ENCODE results near the gene LIPA.

Gene LIPA

DNA sequence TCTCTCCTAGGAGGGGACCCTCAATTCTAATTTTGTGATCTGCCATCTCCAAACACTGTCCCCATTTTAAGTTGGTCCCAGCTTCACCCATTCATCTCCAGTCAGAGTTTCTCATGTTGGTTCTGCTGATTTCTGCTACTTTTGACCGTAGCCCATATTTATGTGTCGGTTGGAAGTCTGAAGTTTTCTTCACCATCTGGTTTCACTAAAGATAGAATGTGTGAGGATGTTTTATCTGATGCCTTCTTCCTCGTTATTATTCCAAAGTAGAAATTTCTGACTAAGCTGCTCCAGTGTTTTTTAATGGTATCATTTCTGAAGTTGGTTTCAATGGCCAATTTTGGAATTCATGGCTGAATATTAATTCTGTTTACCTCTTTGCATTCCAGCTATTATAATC, 28.9 kb upstream of the LIPA start:
- H3K79me2 ChIP-seq (ENCODE audit: insufficient read depth, low read length): no peaks in the 10 kb centered on the region
- no peak overlapping the region for H3K4me3 ChIP-seq (ENCODE audit: low read length, poor library complexity, severe bottlenecking)
- no peaks in the 10 kb centered on the region for H3K27me3 ChIP-seq (ENCODE audit: insufficient read depth, low read length, poor library complexity, severe bottlenecking)
- no peaks in the 10 kb centered on the region for H3K9me3 ChIP-seq (ENCODE audit: insufficient read depth, low read depth, low read length)
- H3K4me1 ChIP-seq (ENCODE audit: insufficient read depth, low read length, poor library complexity, severe bottlenecking): no peaks in the 10 kb centered on the region
- no peak overlapping the region for H2AFZ ChIP-seq (ENCODE audit: low read length)
- H3K9ac ChIP-seq (ENCODE audit: low read depth, low read length, poor library complexity, severe bottlenecking): no peak overlapping the region
- TF ChIP-seq, protein P1, sequence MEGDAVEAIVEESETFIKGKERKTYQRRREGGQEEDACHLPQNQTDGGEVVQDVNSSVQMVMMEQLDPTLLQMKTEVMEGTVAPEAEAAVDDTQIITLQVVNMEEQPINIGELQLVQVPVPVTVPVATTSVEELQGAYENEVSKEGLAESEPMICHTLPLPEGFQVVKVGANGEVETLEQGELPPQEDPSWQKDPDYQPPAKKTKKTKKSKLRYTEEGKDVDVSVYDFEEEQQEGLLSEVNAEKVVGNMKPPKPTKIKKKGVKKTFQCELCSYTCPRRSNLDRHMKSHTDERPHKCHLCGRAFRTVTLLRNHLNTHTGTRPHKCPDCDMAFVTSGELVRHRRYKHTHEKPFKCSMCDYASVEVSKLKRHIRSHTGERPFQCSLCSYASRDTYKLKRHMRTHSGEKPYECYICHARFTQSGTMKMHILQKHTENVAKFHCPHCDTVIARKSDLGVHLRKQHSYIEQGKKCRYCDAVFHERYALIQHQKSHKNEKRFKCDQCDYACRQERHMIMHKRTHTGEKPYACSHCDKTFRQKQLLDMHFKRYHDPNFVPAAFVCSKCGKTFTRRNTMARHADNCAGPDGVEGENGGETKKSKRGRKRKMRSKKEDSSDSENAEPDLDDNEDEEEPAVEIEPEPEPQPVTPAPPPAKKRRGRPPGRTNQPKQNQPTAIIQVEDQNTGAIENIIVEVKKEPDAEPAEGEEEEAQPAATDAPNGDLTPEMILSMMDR (conservative IDR thresholded peaks at IDR 0.05; ENCODE audit: low read length): no peak
- no peaks in the 10 kb centered on the region for H4K20me1 ChIP-seq (ENCODE audit: insufficient read depth, low read length, poor library complexity, severe bottlenecking)
- H3K9me2 ChIP-seq (replicated peaks; ENCODE audit: low read depth, low read length): no peaks in the 10 kb centered on the region
- H3F3A ChIP-seq (ENCODE audit: low read depth): no peaks in the 10 kb centered on the region; the same call in 1 of the 2 replicates
- no peaks in the 10 kb centered on the region for H3K36me3 ChIP-seq (ENCODE audit: insufficient read depth, low read length)
- H3K4me2 ChIP-seq (ENCODE audit: low read depth, low read length, poor library complexity, severe bottlenecking): no peak overlapping the region

DNA sequence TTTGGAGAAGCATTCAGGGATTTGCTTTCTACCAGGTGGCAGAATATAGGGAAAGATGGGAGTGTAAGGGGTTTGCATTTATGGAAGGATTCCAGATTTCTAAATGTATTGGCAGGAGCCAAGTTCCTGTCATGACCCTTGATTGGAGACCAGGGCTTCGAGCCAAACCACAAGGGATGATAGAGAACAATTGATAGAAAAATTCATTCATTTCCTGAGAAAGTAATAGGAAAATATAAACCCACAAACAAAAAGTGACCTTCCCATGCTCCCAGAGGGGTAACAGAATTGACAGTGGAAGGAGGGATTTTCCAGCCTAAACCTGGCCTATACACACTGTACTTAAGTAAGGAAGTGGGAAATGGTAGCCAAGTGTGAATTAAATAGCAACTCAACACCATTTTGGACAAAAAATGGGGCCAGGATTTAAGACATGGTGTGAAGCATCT, 27.9 kb upstream of the LIPA start:
- Histone ChIP-seq H3K36me3 (ENCODE audit: insufficient read depth, low read length) (no peaks in the 10 kb centered on the region), H3K79me2 (ENCODE audit: insufficient read depth, low read length) (no peaks in the 10 kb centered on the region), H3K9ac (ENCODE audit: low read depth, low read length, poor library complexity, severe bottlenecking) (no peak overlapping the region), H3F3A (ENCODE audit: low read depth) (no peaks in the 10 kb centered on the region; the same call in 1 of the 2 replicates), H3K4me2 (ENCODE audit: low read depth, low read length, poor library complexity, severe bottlenecking) (no peak overlapping the region), H3K9me2 (replicated peaks; ENCODE audit: low read depth, low read length) (no peaks in the 10 kb centered on the region), H2AFZ (ENCODE audit: low read length) (no peak overlapping the region), H3K9me3 (ENCODE audit: insufficient read depth, low read depth, low read length) (no peaks in the 10 kb centered on the region), H4K20me1 (ENCODE audit: insufficient read depth, low read length, poor library complexity, severe bottlenecking) (no peaks in the 10 kb centered on the region), H3K27me3 (ENCODE audit: insufficient read depth, low read length, poor library complexity, severe bottlenecking) (no peaks in the 10 kb centered on the region), H3K4me1 (ENCODE audit: insufficient read depth, low read length, poor library complexity, severe bottlenecking) (no peaks in the 10 kb centered on the region), H3K4me3 (ENCODE audit: low read length, poor library complexity, severe bottlenecking) (no peak overlapping the region)
- no peak for TF ChIP-seq EZH2phosphoT487 (IDR thresholded peaks at IDR 0.05; ENCODE audit: borderline replicate concordance)

DNA sequence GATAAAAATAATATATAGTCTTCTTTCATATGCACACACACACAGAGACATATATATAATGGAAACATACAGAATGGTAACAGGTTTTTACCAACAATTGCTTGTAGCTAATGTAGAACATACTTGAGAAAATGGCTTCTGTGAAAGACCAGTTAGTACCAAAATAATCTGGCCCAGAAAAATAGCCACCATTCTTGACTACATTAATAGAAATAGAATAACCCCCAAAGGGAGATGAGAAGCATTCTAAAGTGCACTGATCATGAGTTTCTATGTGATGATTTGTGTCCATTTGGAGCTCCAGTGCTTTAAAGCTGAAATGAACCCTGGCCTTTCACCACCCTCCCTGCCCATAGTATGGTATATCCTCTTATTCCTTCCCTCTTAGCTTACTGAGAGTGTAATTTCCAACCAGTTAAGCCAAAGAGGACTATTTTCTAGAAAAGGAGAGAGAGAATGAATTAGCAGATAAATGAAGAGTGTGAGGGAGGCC, 27.4 kb upstream of the LIPA start:
- H3K9me3 ChIP-seq (ENCODE audit: insufficient read depth, low read depth, low read length): no peaks in the 10 kb centered on the region
- no peaks in the 10 kb centered on the region for H3K36me3 ChIP-seq (ENCODE audit: insufficient read depth, low read length)
- no peak overlapping the region for H2AFZ ChIP-seq (ENCODE audit: low read length)
- no peak overlapping the region for H3K4me3 ChIP-seq (ENCODE audit: low read length, poor library complexity, severe bottlenecking)
- no peaks in the 10 kb centered on the region for H3K27me3 ChIP-seq (ENCODE audit: insufficient read depth, low read length, poor library complexity, severe bottlenecking)
- H4K20me1 ChIP-seq (ENCODE audit: insufficient read depth, low read length, poor library complexity, severe bottlenecking): no peaks in the 10 kb centered on the region
- H3K9me2 ChIP-seq (replicated peaks; ENCODE audit: low read depth, low read length): no peaks in the 10 kb centered on the region
- H3K79me2 ChIP-seq (ENCODE audit: insufficient read depth, low read length): no peaks in the 10 kb centered on the region
- no peaks in the 10 kb centered on the region; the same call in 1 of the 2 replicates for H3F3A ChIP-seq (ENCODE audit: low read depth)
- TF ChIP-seq, protein P1 (conservative IDR thresholded peaks at IDR 0.05; ENCODE audit: low read length): no peak
- TF ChIP-seq EZH2phosphoT487 (IDR thresholded peaks at IDR 0.05; ENCODE audit: borderline replicate concordance): no peak
- no peak overlapping the region for H3K4me2 ChIP-seq (ENCODE audit: low read depth, low read length, poor library complexity, severe bottlenecking)
- H3K9ac ChIP-seq (ENCODE audit: low read depth, low read length, poor library complexity, severe bottlenecking): no peak overlapping the region
- H3K4me1 ChIP-seq (ENCODE audit: insufficient read depth, low read length, poor library complexity, severe bottlenecking): no peaks in the 10 kb centered on the region

DNA sequence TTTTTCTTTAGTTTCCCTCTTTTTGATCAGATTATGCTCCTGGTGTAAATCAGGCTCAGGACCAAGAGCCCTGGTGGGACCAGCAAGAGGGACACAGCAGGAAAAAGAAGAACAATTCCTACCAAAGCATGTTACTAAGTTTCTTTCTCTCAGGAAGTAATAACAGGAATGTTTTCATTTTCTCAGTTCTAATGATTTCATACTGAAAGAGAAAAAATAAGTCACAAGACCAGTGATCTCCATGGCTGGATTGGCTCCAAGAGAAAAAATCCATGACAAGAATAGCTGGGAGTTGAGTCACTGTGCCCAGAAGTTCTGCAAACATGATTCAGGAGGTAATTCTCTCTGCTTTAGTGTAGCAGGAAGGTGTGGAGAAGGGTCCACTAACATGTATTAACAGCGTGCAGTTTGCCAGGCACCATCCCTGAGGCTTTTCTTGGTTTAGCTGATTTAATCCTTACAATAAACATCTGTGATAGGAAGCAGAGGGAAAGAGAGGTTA, 26.5 kb upstream of the LIPA start:
- H3K27me3 ChIP-seq (ENCODE audit: insufficient read depth, low read length, poor library complexity, severe bottlenecking): no peaks in the 10 kb centered on the region
- no peaks in the 10 kb centered on the region for H3K36me3 ChIP-seq (ENCODE audit: insufficient read depth, low read length)
- H3K9ac ChIP-seq (ENCODE audit: low read depth, low read length, poor library complexity, severe bottlenecking): no peak overlapping the region
- H3K4me3 ChIP-seq (ENCODE audit: low read length, poor library complexity, severe bottlenecking): no peak overlapping the region
- no peaks in the 10 kb centered on the region for H3K4me1 ChIP-seq (ENCODE audit: insufficient read depth, low read length, poor library complexity, severe bottlenecking)
- H4K20me1 ChIP-seq (ENCODE audit: insufficient read depth, low read length, poor library complexity, severe bottlenecking): no peaks in the 10 kb centered on the region
- H3K9me3 ChIP-seq (ENCODE audit: insufficient read depth, low read depth, low read length): no peaks in the 10 kb centered on the region
- H3K9me2 ChIP-seq (replicated peaks; ENCODE audit: low read depth, low read length): no peaks in the 10 kb centered on the region
- H3F3A ChIP-seq (ENCODE audit: low read depth): no peaks in the 10 kb centered on the region; the same call in 1 of the 2 replicates
- TF ChIP-seq EZH2phosphoT487 (IDR thresholded peaks at IDR 0.05; ENCODE audit: borderline replicate concordance): no peak
- TF ChIP-seq, protein P1 (conservative IDR thresholded peaks at IDR 0.05; ENCODE audit: low read length): no peak
- H2AFZ ChIP-seq (ENCODE audit: low read length): no peak overlapping the region
- no peaks in the 10 kb centered on the region for H3K79me2 ChIP-seq (ENCODE audit: insufficient read depth, low read length)
- H3K4me2 ChIP-seq (ENCODE audit: low read depth, low read length, poor library complexity, severe bottlenecking): no peak overlapping the region

Data from Loucy (cell line).